D721Med (cell line): ENCODE data around the gene MOB3B.

ENCODE experiments used
- DNase-seq: peaks from one replicate; pipeline ENCODE4 v3.0.0; 2011; ENCODE audit warnings: low spot score; ENCODE audit not compliant: insufficient read length
- FAIRE-seq: peaks from 2 replicates; lab custom pipeline; 2011; peaks lifted over from hg19 to GRCh38; lab: Jason Lieb, UNC
- TF ChIP-seq, protein P1 (sequence below): IDR thresholded peaks from 2 replicates; pipeline ENCODE4 v1.5.1; 2012; ENCODE audit warnings: mild to moderate bottlenecking, control low read depth; ENCODE audit not compliant: insufficient read depth; ENCODE audit errors: missing control alignments

Gene MOB3B

DNA sequence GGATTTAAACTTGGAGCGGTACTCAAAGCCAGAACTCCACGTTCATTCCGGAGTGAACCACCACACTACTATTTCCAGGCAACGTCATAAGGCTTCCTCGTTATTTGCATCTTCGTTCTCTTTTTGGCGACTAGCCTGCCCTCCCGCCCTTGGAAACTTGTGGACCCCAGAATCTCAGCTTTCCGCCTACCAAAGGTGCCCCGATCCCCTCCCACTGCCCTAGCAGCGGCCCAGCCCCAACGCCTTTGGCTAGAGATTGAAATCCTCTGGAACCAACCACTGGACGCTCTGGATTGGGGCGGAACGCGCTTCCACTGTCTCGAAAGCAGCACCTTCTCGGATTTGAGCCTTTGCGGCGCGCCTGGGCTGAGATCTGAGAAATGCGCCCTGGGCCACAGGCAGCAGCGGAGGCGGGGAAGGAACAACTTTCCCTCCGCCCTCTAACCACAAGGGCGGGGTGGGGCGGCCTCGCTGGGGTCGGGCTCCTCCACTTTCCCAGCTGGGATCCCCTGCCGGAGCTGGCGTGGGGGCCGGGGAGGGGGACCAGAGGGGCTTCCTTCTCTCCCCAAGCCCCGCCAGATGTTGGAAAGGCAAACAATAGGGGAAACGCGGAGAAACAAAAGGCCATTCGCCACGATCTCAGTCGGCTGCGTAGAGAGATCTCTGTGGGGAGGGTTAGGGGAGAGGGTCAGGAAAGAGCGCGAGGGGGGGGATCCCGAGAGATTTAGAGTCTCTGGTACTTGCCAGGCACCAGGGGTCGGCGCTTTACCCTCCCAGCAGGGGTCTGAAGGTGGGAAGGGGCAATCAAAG, 1.3 kb downstream of the MOB3B start:
- no peak for FAIRE-seq
- TF ChIP-seq, protein P1, sequence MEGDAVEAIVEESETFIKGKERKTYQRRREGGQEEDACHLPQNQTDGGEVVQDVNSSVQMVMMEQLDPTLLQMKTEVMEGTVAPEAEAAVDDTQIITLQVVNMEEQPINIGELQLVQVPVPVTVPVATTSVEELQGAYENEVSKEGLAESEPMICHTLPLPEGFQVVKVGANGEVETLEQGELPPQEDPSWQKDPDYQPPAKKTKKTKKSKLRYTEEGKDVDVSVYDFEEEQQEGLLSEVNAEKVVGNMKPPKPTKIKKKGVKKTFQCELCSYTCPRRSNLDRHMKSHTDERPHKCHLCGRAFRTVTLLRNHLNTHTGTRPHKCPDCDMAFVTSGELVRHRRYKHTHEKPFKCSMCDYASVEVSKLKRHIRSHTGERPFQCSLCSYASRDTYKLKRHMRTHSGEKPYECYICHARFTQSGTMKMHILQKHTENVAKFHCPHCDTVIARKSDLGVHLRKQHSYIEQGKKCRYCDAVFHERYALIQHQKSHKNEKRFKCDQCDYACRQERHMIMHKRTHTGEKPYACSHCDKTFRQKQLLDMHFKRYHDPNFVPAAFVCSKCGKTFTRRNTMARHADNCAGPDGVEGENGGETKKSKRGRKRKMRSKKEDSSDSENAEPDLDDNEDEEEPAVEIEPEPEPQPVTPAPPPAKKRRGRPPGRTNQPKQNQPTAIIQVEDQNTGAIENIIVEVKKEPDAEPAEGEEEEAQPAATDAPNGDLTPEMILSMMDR, result no peak
- DNase-seq, result no peak

DNA sequence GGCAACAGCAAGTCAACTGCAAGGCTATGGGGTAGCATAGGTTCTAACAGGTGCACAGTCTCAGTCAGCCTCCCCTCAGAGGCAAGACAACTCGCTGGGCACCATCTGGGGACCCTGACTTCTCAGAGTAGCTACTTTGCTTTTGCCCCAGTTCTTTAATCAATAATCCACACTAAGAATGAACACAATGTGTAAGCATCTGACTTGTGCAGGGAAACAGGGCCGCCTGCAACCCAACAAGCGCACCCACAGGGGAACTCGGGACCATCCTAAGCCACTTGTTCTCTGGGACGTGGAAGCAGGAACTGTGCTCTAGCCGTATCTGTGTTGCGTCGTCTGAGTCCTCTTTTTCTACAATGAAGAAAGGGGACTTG, 1.9 kb downstream of the MOB3B start:
- DNase-seq (no peak), FAIRE-seq (no peak)

DNA sequence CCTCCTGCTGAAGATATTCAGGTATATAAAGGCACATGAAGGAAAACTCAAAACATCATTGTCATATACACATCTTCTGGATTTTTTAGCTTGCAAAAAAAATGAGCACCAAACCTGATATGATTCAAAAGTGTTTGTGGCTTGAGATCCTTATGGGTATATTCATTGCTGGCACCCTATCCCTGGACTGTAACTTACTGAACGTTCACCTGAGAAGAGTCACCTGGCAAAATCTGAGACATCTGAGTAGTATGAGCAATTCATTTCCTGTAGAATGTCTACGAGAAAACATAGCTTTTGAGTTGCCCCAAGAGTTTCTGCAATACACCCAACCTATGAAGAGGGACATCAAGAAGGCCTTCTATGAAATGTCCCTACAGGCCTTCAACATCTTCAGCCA, 5.4 kb downstream of the MOB3B start, which contains the start of gene IFNK:
Gene IFNK, plus strand, starts transcription at position 55 of the 400 bp plus-strand sequence. Its CDS starts 47 bp downstream, at position 102.
- DNase-seq (no peak), FAIRE-seq (no peak)
- TF ChIP-seq, protein P1, result no peak

More for the DNA sequence above, 1.9 kb downstream of the MOB3B start:
- TF ChIP-seq, protein P1, result no peak

DNA sequence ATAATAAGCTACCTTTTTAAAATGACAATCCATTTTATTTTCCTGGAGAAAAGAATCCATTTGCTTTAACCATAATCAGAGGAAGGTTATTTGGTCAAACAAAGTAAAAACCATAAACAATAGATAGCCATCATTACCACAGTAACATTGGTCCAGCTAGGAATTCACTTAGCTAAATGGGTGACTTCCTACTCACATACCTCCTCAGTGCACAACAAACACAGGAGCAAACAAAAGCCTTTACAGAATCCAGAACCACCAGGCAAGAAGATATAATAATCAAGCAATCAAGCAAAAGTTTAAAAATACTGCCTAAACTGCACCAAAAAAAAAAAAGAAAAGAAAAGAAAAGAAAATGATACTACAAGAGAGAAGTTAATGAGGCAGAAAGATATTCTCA, 6.5 kb downstream of the MOB3B start:
- DNase-seq, result no peak
- no peak for FAIRE-seq
- TF ChIP-seq, protein P1, result no peak

DNA sequence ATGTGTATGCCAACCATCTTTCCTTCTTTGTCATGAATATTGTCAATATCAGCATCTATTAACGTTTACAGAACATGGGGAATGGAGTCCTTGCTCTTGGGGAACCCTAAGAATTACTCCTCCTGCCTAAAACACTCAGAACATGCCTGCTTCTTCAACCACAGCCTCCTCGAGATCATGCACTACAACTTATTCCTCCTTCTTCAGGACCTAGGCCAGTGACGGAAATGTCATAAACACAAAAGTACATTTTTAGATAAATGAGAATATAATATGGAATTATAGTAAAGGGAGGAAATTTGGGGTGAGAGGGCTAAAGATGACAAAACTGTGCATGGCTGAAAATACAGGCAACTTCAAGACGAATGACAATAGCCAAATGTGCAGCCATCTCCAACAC, 8.6 kb downstream of the MOB3B start:
- FAIRE-seq (no peak), DNase-seq (no peak)
- TF ChIP-seq, protein P1, result no peak

DNA sequence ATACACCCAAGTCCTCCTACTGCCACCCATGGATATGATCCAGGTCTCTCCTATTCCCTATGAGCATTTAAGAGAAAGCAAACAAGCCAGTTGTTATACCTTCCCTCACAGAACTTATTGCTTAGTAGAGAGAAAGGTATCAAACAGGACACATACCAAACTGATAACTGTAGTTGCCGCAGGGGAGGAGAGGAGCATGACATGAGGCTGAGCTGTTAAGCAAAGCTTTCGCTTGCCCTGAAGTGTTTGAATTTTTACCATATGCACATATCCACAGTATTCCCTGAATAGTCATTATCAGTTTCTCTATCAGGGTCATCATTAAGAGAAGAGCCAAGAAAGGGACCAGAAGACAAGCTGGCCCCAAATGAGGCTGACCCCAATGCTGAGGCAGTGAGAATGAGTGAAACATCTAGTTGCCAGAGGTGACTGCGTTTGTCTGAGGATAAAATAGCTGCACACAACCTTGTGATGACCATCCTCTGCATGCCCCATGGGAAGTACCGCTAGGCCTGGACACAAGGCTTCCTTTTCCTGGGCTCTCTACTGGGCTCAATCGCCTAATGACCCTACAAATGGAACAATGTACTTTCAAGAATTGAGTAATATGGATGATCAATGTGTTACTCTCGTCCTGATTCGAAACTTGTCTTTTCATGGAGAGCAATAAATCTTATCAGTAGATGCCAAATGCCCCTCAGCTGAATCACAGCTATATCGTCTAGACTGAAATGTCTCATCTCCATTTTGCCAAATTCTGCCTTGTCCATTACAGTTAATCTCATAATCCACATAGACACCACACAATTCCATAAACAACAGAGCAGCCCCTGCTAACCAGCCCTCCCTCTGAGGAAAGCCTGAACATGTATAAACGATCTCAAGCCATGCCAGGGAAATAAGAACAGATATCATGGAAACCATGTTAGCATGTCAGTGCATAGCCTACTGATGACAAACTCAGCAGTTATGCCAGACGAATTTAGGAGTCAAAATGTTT, 9.8 kb downstream of the MOB3B start:
- TF ChIP-seq, protein P1, result no peak
- DNase-seq (no peak), FAIRE-seq (no peak)
